OCI-LY3 (cell line): ENCODE measurements around the gene PGAP3.

ENCODE experiments used
- CTCF ChIP-seq: fragments of 200-600, 300-600 bp; sonication (generic); IDR thresholded peaks from 2 replicates; pipeline ENCODE4 v1.5.1; 2014; ENCODE audit warnings: antibody characterized with exemption, low read length, low read depth
- EZH2phosphoT487 ChIP-seq: fragments of 200-600 bp; shearing (Covaris generic); IDR thresholded peaks from 2 replicates; pipeline ENCODE4 v1.6.1; 2018; ENCODE audit warnings: antibody characterized with exemption, mixed run types, low read depth

GRCh38 chr17:39640591-39641031 is 47.2 kb downstream of the PGAP3 start:
- TF ChIP-seq CTCF: no peak
- TF ChIP-seq EZH2phosphoT487: no peak
